ENCODE measurements around the gene TMPRSS12. TPM values are rescaled to one million over a fixed set of nuclear protein-coding genes. Genes with fewer than 3 reads are reported as not detected.

The TMPRSS12 gene
- total and polyA plus RNA-seq, 2 of the 13 experiments (the other 11 are each of a cell fraction or from before 2014, with no cell fraction given): not detected

DNA sequence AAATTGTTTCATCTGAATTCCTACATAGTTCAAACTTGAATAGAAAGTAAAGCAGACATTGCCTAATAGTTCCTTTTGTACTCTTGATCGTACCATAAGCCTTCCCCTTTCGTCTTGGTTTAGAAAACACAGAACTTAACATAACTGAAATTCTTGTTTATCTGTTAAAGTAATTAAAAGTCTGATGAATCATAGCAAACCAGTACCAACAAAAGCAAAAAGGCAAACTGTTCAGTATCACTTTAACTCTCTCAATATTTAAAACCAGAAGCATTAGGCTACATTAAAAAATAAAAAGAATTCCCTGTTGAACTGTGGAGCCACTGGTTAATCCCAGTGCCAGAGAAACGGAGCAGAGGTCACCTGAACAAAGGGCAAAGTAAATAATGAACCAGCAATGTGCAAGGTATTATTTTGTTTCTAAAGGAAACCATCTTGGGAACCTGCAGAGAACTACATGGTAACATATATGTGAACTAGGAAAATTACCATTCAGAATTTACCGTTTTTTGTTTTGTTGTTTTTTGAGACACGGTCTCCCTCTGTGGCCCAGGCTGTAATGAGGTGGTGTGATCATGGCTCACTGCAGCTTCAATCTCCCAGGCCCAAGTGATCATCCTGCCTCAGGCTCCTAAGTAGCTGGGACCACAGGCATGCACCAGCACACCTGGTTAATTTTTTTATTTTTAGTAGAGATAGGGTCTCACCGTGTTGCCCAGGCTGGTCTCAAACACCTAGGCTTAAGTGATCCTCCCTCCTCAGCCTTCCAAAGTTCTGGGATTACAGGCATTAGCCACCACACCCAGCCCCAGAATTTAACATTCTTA, 92.5 kb downstream of the TMPRSS12 start:
- Histone ChIP-seq H3K4me1 (ENCODE audit: insufficient read depth, low read length) (peaks cover 66% of the 10 kb centered on the region), H4K20me1 (ENCODE audit: insufficient read depth, low read length) (no peaks in the 10 kb centered on the region), H3K27me3 (ENCODE audit: control insufficient read depth in 1 of 2, insufficient read depth in 2 of 2, low read length in 2 of 2) (no peaks in the 10 kb centered on the region), H3K79me2 (ENCODE audit: insufficient read depth, low read length) (peaks cover 8% of the 10 kb centered on the region), H3K4me3 (replicated peaks in 1 of 3; ENCODE audit: insufficient read depth in 1 of 3, low read depth in 2 of 3, low read length in 3 of 3) (peak overlapping the region in 2 of 3 experiments; percentile 14 to 16; a peak in 1 of 6 replicates), H3K9me3 (ENCODE audit: low read length) (no peaks in the 10 kb centered on the region), H3K9ac (ENCODE audit: insufficient read depth, low read depth, low read length) (peak overlapping the region; percentile 46), H2AFZ (ENCODE audit: low read length) (no peak overlapping the region), H3K27ac (ENCODE audit: extremely low read length, insufficient read depth, low read length) (peak overlapping the region; percentile 93), H3K36me3 (replicated peaks in 1 of 2; ENCODE audit: control insufficient read depth in 1 of 2, insufficient read depth in 2 of 2, low read length in 2 of 2) (peaks cover under 1 to 4% of the 10 kb centered on the region in 2 experiments; a peak in 4 of 5 replicates), H3K4me2 (ENCODE audit: low read depth, low read length) (peak overlapping the region; percentile 58)
- ChIA-PET POLR2A (interaction anchor here (1.6 to 3.4 kb wide), 4 partner anchors 11 to 110 kb away, joined by 5 to 46 read pairs (median 17); partner anchors contain the start of gene SLC11A2), CTCF (ENCODE audit: low intra/inter-chr PET ratio, low total read pairs) (no interaction called here)
- FAIRE-seq (peak; percentile 83), ATAC-seq (peak; percentile 26), DNase-seq (ENCODE audit: low spot score) (peak; percentile 57)
- 5% methylated on average over 6 of the region's 6 CpGs for WGBS (ENCODE audit: low lambda C conversion rate)
- intact Hi-C loops (cut with micrococcal nuclease; ENCODE audit: unreplicated experiment) (loop anchor here (5.0 kb wide), 1 partner anchor 1978 kb away; the partner anchor contains the start of gene ARF3), in situ Hi-C loops (cut with HindIII; ENCODE audit: extremely low pct_ligation_motif_present, low pct_unique_long_range_greater_than_20kb) (no loop called here)
- no TSS peak for BruUV-seq (replicated peaks)
- TF ChIP-seq YEATS4 (CRISPR knock-in tag; IDR thresholded peaks at IDR 0.05; ENCODE audit: borderline replicate concordance): no peak
- peak; percentile 36; the same call in 1 of the 2 replicates for TF ChIP-seq CEBPG (CRISPR knock-in tag; IDR thresholded peaks at IDR 0.05)
- TF ChIP-seq GATAD2A (CRISPR knock-in tag; IDR thresholded peaks at IDR 0.05): peak; percentile 57; the same call in 1 of the 2 replicates
- TF ChIP-seq SOX5 (CRISPR knock-in tag; IDR thresholded peaks at IDR 0.05; ENCODE audit: borderline replicate concordance): peak; percentile 83
- TF ChIP-seq ZNF543 (CRISPR knock-in tag; IDR thresholded peaks at IDR 0.05): no peak
- peak; percentile 37 for TF ChIP-seq YY1 (IDR thresholded peaks at IDR 0.05; ENCODE audit: insufficient read depth, insufficient replicate concordance, low read depth, low read length)
- TF ChIP-seq PITX1 (CRISPR knock-in tag; IDR thresholded peaks at IDR 0.05): peak; percentile 89
- no peak for TF ChIP-seq HNRNPH1 (optimal IDR thresholded peaks at IDR 0.05; ENCODE audit: low read depth, low read length)
- TF ChIP-seq ZSCAN30 (CRISPR knock-in tag; IDR thresholded peaks at IDR 0.05): no peak
- TF ChIP-seq KDM6A (CRISPR knock-in tag; IDR thresholded peaks at IDR 0.05; ENCODE audit: low read depth): peak; percentile 60; the same call in 1 of the 2 replicates
- TF ChIP-seq NONO (IDR thresholded peaks at IDR 0.05): no peak
- TF ChIP-seq NONO (CRISPR knock-in tag; conservative IDR thresholded peaks at IDR 0.05): peak; percentile 37; the same call in 1 of the 2 replicates
- TF ChIP-seq MLLT10 (CRISPR knock-in tag; IDR thresholded peaks at IDR 0.05): no peak
- 0 out of 2 replicates have a peak, but pooled peaks have one; percentile 41 for TF ChIP-seq SAP130 (CRISPR knock-in tag; IDR thresholded peaks at IDR 0.05; ENCODE audit: low read depth)
- peak; percentile 73 for TF ChIP-seq SOX13 (IDR thresholded peaks at IDR 0.05)
- TF ChIP-seq SOX13 (CRISPR knock-in tag; conservative IDR thresholded peaks at IDR 0.05 in 1 of 2, IDR thresholded peaks at IDR 0.05 in 1 of 2): peak in 1 of 2 experiments; percentile 93; a peak in 2 of 4 replicates
- TF ChIP-seq, protein P1, sequence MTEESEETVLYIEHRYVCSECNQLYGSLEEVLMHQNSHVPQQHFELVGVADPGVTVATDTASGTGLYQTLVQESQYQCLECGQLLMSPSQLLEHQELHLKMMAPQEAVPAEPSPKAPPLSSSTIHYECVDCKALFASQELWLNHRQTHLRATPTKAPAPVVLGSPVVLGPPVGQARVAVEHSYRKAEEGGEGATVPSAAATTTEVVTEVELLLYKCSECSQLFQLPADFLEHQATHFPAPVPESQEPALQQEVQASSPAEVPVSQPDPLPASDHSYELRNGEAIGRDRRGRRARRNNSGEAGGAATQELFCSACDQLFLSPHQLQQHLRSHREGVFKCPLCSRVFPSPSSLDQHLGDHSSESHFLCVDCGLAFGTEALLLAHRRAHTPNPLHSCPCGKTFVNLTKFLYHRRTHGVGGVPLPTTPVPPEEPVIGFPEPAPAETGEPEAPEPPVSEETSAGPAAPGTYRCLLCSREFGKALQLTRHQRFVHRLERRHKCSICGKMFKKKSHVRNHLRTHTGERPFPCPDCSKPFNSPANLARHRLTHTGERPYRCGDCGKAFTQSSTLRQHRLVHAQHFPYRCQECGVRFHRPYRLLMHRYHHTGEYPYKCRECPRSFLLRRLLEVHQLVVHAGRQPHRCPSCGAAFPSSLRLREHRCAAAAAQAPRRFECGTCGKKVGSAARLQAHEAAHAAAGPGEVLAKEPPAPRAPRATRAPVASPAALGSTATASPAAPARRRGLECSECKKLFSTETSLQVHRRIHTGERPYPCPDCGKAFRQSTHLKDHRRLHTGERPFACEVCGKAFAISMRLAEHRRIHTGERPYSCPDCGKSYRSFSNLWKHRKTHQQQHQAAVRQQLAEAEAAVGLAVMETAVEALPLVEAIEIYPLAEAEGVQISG (CRISPR knock-in tag; IDR thresholded peaks at IDR 0.05): no peak
- TF ChIP-seq, protein P2, sequence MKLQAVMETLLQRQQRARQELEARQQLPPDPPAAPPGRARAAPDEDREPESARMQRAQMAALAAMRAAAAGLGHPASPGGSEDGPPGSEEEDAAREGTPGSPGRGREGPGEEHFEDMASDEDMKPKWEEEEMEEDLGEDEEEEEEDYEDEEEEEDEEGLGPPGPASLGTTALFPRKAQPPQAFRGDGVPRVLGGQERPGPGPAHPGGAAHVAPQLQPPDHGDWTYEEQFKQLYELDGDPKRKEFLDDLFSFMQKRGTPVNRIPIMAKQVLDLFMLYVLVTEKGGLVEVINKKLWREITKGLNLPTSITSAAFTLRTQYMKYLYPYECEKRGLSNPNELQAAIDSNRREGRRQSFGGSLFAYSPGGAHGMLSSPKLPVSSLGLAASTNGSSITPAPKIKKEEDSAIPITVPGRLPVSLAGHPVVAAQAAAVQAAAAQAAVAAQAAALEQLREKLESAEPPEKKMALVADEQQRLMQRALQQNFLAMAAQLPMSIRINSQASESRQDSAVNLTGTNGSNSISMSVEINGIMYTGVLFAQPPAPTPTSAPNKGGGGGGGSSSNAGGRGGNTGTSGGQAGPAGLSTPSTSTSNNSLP (IDR thresholded peaks at IDR 0.05; ENCODE audit: low read depth, low read length): 0 out of 2 replicates have a peak, but pooled peaks have one; percentile 33
- TF ChIP-seq ZNF713 (CRISPR knock-in tag; IDR thresholded peaks at IDR 0.05): no peak
